Breast epithelium (tissue), 3 donors: ENCODE results near the gene ATP13A2.

ENCODE experiments used
- CTCF ChIP-seq, 3 donors: fragments of 450-650 bp; IDR thresholded peaks; one replicate each; pipeline ENCODE4 v1.5.1; 2016 to 2017; ENCODE audit warnings: antibody characterized with exemption in 3 of 3, mild to moderate bottlenecking in 3 of 3, moderate library complexity in 3 of 3
- POLR2A ChIP-seq: fragments of 450-650 bp; IDR thresholded peaks from one replicate; pipeline ENCODE4 v1.6.1; 2016; ENCODE audit warnings: antibody characterized with exemption, mild to moderate bottlenecking, moderate library complexity
- POLR2AphosphoS5 ChIP-seq, 3 donors: sonication (generic); formaldehyde crosslinking; IDR thresholded peaks; one replicate each; pipeline ENCODE4 v1.6.1; 2017; ENCODE audit warnings: antibody characterized with exemption in 3 of 3

GRCh38 chr1:17024721-17025120, 13.0 kb upstream of the ATP13A2 start:
- TF ChIP-seq POLR2A (no peak), POLR2AphosphoS5 (IDR thresholded peaks at IDR 0.05) (no peak), CTCF (IDR thresholded peaks at IDR 0.05) (no peak)
